Lower leg skin (tissue), 3 donors: Measurements from ENCODE around the gene CLCN3.

ENCODE experiments used
- POLR2A ChIP-seq, 2 donors: fragments of 450-650 bp; IDR thresholded peaks; one replicate each; pipeline ENCODE4 v1.6.1; 2016 to 2017; ENCODE audit warnings: antibody characterized with exemption in 2 of 2, mild to moderate bottlenecking in 1 of 2, moderate library complexity in 1 of 2
- TF ChIP-seq, protein P1 (sequence below), 3 donors: fragments of 450-650 bp; IDR thresholded peaks; one replicate each; pipeline ENCODE4 v1.5.1; 2016; ENCODE audit warnings: antibody characterized with exemption in 3 of 3, mild to moderate bottlenecking in 3 of 3, moderate library complexity in 2 of 3

DNA sequence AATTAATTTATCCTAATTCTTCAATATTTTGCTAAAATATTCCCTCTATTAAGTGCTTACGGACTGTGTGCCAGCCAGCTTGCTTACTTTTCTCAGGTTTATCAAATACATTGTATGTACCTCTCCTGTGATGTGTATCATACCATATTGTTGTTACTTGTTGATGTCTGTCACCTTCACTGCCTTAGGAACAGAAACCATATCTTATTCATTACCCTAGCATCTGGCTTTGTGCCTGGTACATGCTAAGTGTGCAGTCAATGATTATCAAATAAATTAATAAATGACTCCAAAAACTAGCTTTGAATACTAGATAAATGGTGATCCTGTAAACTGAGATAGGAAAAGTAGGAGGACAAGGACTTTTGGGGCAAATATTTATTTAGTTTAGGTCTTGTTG, 6.9 kb downstream of the CLCN3 start:
- TF ChIP-seq, protein P1, sequence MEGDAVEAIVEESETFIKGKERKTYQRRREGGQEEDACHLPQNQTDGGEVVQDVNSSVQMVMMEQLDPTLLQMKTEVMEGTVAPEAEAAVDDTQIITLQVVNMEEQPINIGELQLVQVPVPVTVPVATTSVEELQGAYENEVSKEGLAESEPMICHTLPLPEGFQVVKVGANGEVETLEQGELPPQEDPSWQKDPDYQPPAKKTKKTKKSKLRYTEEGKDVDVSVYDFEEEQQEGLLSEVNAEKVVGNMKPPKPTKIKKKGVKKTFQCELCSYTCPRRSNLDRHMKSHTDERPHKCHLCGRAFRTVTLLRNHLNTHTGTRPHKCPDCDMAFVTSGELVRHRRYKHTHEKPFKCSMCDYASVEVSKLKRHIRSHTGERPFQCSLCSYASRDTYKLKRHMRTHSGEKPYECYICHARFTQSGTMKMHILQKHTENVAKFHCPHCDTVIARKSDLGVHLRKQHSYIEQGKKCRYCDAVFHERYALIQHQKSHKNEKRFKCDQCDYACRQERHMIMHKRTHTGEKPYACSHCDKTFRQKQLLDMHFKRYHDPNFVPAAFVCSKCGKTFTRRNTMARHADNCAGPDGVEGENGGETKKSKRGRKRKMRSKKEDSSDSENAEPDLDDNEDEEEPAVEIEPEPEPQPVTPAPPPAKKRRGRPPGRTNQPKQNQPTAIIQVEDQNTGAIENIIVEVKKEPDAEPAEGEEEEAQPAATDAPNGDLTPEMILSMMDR (IDR thresholded peaks at IDR 0.05) = no peak
- no peak for TF ChIP-seq POLR2A (IDR thresholded peaks at IDR 0.05)
